Choroid plexus epithelial cell (primary cell): Measurements from ENCODE around the gene COG2.

Experiments
- DNase-seq: peaks from one replicate; pipeline ENCODE4 v3.0.0-alpha.2; 2010; ENCODE audit warnings: low read depth
- H3K4me3 ChIP-seq: 2 replicates; pipeline ENCODE4 v1.5.1; 2011; ENCODE audit warnings: low read depth, mild to moderate bottlenecking, control low read depth, low read length, moderate library complexity
- TF ChIP-seq, protein P1 (sequence below): conservative IDR thresholded peaks from 2 replicates; pipeline ENCODE4 v1.5.1; 2011; ENCODE audit warnings: low read depth, mild to moderate bottlenecking, control low read depth, inconsistent platforms, low read length, moderate library complexity

COG2 gene

GRCh38 chr1:230699716-230700115 lies 57.4 kb downstream of the COG2 start:
- no peak overlapping the region for H3K4me3 ChIP-seq
- TF ChIP-seq, protein P1, sequence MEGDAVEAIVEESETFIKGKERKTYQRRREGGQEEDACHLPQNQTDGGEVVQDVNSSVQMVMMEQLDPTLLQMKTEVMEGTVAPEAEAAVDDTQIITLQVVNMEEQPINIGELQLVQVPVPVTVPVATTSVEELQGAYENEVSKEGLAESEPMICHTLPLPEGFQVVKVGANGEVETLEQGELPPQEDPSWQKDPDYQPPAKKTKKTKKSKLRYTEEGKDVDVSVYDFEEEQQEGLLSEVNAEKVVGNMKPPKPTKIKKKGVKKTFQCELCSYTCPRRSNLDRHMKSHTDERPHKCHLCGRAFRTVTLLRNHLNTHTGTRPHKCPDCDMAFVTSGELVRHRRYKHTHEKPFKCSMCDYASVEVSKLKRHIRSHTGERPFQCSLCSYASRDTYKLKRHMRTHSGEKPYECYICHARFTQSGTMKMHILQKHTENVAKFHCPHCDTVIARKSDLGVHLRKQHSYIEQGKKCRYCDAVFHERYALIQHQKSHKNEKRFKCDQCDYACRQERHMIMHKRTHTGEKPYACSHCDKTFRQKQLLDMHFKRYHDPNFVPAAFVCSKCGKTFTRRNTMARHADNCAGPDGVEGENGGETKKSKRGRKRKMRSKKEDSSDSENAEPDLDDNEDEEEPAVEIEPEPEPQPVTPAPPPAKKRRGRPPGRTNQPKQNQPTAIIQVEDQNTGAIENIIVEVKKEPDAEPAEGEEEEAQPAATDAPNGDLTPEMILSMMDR, result no peak
- no peak for DNase-seq

DNA sequence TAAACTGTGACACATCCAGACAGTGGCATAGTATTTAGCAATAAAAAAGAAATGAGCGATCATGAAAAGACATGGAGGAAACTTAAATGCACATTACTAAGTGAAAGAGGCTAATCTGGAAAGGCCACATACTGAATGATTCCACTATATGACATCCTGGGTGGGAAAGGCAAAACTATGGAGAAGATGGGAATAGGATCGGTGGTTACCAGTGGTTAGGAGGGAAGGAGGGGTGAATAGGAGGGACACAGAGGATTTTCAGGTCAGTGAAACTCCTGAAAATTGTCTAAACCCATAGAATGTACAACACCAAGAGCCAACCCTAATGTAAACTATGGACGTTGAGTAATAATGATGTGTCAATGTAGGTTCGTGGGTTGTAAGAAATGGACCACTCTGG lies 57.9 kb downstream of the COG2 start:
- H3K4me3 ChIP-seq, result no peak overlapping the region
- TF ChIP-seq, protein P1, result no peak
- DNase-seq, result no peak

DNA sequence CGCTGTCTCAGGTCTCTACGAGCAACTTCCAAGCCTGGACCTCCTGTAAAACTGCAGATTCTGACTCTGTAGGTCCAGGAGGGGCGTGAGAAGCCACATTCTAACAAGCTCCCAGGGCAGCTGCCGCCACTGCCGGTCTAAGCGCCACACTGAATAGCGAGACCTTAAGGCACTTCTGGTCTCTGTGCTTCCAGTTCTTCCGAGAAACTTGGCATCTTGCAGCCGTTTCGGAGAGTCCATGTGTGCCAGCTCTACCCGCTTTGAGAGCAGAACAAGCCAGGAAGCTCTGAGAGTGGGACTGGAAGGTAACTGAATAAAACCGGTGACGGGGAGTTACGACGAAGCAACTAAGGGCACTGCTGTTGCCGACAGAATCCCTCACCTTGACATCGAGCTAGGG lies 59.2 kb downstream of the COG2 start:
- H3K4me3 ChIP-seq, result no peak overlapping the region
- no peak for DNase-seq
- TF ChIP-seq, protein P1, result no peak

DNA sequence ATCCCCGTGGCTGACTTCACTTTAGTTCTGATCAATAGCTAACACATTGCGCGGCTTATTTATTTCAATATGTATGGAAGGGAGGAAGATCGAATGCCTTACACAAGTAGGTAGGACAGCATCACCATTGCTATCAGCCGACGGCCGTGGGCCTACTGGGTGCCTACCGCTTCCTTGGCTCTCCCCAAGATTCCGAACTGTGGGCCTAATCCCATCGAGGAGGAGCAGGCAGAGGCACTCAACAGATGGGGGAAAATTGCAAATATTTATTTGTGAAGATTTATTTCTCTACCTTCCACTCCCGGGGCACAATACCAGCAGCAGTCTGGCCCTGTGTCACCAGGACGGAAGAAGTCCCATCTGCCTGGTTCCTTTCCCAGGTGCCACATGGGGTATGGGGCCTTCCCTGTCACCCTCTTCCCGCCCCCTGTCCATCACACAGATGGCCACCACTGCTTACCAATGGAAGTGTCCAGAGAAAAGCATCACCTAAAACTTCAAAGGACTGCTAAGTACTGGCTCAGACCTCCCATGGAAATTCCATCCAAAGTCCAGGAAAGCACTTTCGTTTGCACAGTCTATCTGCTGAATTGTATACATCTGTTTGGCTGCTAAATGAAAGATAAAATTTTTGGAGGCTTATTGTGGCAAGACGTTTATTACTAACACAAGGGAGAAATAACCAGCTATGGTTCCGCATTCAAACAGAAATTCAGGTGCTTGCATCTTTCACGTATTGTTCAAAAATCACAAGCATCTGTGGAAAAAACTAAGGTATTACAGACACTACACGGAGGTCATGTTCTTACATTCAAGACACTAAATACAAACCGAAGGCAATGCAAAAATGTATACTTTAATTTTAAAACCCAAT lies 59.9 kb downstream of the COG2 start:
- TF ChIP-seq, protein P1, result no peak
- no peak overlapping the region for H3K4me3 ChIP-seq
- no peak for DNase-seq

- DNase-seq, result no peak
- TF ChIP-seq, protein P1, result no peak
- no peak overlapping the region for H3K4me3 ChIP-seq
These were observed 60.8 kb downstream of the COG2 start for GRCh38 chr1:230702934-230703678.

DNA sequence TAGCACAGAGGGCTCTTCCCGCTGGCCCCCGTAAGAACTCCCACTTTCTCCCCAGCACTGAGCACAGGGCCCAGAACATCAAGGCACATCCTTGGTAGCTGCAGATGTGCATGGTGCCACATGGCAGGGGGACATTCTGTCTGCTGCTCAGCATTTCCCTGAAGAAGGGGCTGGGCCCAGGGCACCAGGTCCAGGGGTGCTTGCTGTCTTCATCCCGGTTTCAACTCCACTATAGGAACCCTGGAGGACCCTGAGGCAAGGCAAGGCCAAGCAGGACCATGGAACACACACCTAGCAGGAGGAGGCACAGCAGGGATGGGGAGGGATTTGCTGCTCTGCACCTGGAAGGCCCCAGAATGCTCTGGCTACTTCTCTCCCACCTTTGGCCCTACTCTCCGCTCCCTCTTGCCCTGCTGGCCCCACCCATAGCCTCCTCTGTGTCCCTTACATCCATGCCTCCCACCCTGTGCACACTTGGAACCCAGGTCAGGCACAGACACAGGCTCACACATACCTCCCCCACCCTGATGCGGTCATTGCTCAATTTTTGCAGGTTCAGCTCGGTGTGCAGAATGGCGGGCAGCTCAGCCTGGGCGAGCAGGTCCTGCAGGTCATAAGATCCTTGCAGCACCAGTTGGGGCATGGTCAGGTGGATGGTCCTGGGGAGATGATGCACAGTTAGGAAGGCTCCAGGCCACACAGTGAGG lies 61.6 kb downstream of the COG2 start:
- H3K4me3 ChIP-seq, result no peak overlapping the region
- TF ChIP-seq, protein P1, result no peak
- DNase-seq, result no peak
